Fibroblast of mammary gland (primary cell): ENCODE measurements around the gene CCIN.
A peak's percentile ranks its signal among the peaks of the same experiment; 100 is the strongest.

Experiments used
- DNase-seq: peaks from one replicate; pipeline ENCODE4 v3.0.0-alpha.2; 2010; ENCODE audit warnings: low read depth
- H3K4me3 ChIP-seq: 2 replicates; pipeline ENCODE4 v1.5.1; 2011; ENCODE audit warnings: low read depth, mild to moderate bottlenecking, low read length, moderate library complexity; ENCODE audit not compliant: control insufficient read depth
- CTCF ChIP-seq: conservative IDR thresholded peaks from 2 replicates; pipeline ENCODE4 v1.5.1; 2011; ENCODE audit warnings: low read depth, low read length, inconsistent platforms; ENCODE audit not compliant: control insufficient read depth, insufficient read depth

Gene CCIN

GRCh38 chr9:36204906-36205547 is 35.8 kb downstream of the CCIN start:
- H3K4me3 ChIP-seq: no peak overlapping the region
- no peak for DNase-seq
- TF ChIP-seq CTCF: peak; percentile 23

GRCh38 chr9:36207016-36207415 is 37.8 kb downstream of the CCIN start:
- no peak for TF ChIP-seq CTCF
- no peak overlapping the region for H3K4me3 ChIP-seq
- peak; percentile 55 for DNase-seq

- no peak for TF ChIP-seq CTCF
- DNase-seq: peak; percentile 58
- H3K4me3 ChIP-seq: no peak overlapping the region
Observed at GRCh38 chr9:36207546-36208012, 38.4 kb downstream of the CCIN start.

- TF ChIP-seq CTCF: no peak
- peak; percentile 52 for DNase-seq
- no peak overlapping the region for H3K4me3 ChIP-seq
Observed at GRCh38 chr9:36208521-36209253, 39.5 kb downstream of the CCIN start.

GRCh38 chr9:36210722-36211121 is 41.5 kb downstream of the CCIN start:
- TF ChIP-seq CTCF: no peak
- DNase-seq: no peak

GRCh38 chr9:36211510-36211909 is 42.3 kb downstream of the CCIN start:
- DNase-seq: no peak
- no peak for TF ChIP-seq CTCF
- H3K4me3 ChIP-seq: no peak overlapping the region

More at GRCh38 chr9:36210722-36211121, 41.5 kb downstream of the CCIN start:
- H3K4me3 ChIP-seq: no peak overlapping the region
